ENCODE results near the gene ATP2B3.

ATP2B3 gene

GRCh38 chrX:153585827-153586226 lies 68.4 kb downstream of the ATP2B3 start:
- DNase-seq (ENCODE audit: low read depth, low spot score) = no peak
- H3K4me3 ChIP-seq (ENCODE audit: low read length) = no peak overlapping the region

- DNase-seq (ENCODE audit: low read depth, low spot score) = no peak
Observed at GRCh38 chrX:153587342-153587741, 69.9 kb downstream of the ATP2B3 start.

DNA sequence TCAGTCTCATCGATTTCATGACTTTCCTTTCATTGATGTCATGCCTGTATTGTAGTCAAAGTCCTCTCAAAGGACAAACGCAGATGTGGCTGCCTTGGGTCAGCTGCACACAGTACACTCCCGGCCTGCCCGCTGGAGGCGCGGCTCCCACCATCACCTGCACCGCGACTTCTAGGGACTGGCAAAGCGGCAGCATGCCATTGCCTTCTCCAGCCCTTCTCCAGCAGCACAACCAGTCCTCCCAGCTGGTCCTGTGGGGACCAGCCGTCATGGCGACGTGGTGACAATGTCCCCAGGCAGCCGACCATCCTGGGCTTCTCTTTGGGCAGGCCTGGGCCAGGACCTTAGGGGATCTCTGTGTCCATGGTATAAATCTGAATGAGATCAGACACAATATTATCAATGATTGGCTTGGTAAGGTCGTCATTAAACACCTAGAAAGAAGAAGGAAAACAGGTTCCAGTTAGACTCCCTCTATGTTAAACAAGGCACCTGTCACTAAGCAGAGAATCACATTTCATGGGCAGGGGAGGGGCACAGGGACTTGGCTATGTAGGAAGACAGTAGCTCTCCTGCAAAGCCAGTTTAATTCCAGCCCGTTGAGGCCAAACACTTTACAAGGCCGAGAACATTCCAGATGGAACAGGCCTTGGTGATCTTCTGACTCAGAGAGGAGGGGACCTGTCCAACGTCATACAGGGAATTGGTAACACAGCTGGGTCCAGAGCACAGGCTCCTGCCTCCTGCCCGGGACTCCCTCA lies 70.8 kb downstream of the ATP2B3 start:
- H3K4me3 ChIP-seq (ENCODE audit: low read length) = no peak overlapping the region
- DNase-seq (ENCODE audit: low read depth, low spot score) = no peak

More at GRCh38 chrX:153587342-153587741, 69.9 kb downstream of the ATP2B3 start:
- no peak overlapping the region for H3K4me3 ChIP-seq (ENCODE audit: low read length)

DNA sequence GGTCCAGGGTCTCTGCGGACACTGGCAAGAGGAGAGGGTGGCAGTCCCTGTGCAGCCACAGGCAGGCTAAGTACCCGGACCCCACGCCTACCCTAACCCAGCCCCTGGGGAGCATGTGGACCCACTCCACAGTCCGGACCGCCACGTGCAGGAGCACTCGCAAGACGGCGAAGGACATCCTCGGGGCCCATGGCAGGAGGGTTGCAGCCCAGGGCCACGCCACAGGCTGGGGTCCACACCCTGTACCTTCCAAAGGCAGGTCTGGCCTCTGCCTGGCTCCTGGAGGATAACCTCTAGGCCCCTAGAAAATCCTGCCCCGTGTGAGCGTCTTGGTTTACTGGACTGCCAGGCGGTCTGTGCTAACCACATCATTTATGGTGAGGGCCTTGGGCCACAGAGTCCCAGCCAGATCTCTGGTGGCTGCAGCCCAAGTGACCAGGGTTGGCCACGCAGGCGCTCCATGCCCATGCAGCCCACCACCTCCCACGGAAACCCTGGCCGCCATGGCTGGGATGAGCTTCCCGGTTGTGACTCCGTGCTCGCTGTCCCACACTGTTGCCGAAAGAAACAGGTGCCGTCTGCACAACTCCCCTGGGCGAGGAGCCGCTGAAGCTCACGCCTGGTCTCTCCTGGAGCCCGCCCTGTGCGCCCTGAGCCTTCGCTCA lies 71.5 kb downstream of the ATP2B3 start:
- DNase-seq (ENCODE audit: low read depth, low spot score) = no peak
- no peak overlapping the region for H3K4me3 ChIP-seq (ENCODE audit: low read length)

DNA sequence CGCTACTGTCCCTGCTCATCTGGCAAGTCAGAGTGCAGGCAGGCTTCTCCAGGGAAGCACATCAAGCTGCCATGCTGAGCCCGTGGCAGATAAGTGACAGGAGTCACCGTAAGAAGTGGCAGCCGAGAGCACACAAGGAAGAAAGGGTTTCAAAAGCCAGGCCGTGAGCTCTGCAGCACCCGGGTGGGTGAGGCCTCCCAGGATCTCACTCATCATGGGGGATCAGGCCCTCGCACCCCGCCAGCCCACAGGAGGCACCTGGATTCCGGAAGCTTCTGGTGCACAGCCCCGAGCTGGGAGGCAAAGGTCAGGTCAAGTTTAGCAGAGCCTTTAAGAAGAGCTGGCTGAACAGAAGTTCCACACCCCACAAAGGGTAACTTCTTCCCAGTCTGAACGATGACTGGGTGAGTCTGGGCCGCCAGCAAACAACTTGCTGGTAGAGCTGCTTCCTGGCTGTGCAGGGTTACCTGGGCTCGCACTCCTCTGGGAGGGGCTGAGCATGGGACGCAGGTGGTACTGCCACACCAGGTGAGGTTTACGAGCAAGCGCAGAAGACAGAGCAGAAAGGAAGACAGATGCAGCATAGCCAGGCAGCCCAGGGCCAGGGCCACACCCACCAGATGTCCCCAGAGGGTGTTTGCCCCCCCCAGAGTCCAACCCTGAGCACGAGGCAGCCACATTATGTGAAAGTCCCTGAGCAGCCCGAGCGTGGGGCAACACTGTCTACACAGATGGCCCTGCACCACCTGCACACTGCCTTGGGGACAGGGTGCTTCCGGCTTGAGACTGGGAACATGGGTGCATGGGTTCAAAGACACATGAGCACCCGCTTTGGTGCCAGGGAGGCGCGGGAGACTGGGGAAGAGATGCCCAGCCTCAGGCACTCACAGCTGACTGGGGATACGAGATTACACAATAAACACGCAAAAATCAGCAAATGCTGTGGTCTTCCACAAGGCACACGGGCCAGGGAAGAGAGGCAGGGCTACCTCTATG lies 73.8 kb downstream of the ATP2B3 start:
- no peak overlapping the region for H3K4me3 ChIP-seq (ENCODE audit: low read length)
- DNase-seq (ENCODE audit: low read depth, low spot score) = no peak

GRCh38 chrX:153592091-153592833 lies 74.8 kb downstream of the ATP2B3 start:
- DNase-seq (ENCODE audit: low read depth, low spot score) = no peak

GRCh38 chrX:153592966-153593688 lies 75.7 kb downstream of the ATP2B3 start:
- DNase-seq (ENCODE audit: low read depth, low spot score) = no peak

More at GRCh38 chrX:153592091-153592833, 74.8 kb downstream of the ATP2B3 start:
- H3K4me3 ChIP-seq (ENCODE audit: low read length) = no peak overlapping the region

GRCh38 chrX:153593811-153594500 lies 76.5 kb downstream of the ATP2B3 start:
- H3K4me3 ChIP-seq (ENCODE audit: low read length) = no peak overlapping the region
- no peak for DNase-seq (ENCODE audit: low read depth, low spot score)

More at GRCh38 chrX:153592966-153593688, 75.7 kb downstream of the ATP2B3 start:
- H3K4me3 ChIP-seq (ENCODE audit: low read length) = no peak overlapping the region

- no peak overlapping the region for H3K4me3 ChIP-seq (ENCODE audit: low read length)
- DNase-seq (ENCODE audit: low read depth, low spot score) = no peak
Observed at GRCh38 chrX:153595387-153595786, 77.9 kb downstream of the ATP2B3 start.

DNA sequence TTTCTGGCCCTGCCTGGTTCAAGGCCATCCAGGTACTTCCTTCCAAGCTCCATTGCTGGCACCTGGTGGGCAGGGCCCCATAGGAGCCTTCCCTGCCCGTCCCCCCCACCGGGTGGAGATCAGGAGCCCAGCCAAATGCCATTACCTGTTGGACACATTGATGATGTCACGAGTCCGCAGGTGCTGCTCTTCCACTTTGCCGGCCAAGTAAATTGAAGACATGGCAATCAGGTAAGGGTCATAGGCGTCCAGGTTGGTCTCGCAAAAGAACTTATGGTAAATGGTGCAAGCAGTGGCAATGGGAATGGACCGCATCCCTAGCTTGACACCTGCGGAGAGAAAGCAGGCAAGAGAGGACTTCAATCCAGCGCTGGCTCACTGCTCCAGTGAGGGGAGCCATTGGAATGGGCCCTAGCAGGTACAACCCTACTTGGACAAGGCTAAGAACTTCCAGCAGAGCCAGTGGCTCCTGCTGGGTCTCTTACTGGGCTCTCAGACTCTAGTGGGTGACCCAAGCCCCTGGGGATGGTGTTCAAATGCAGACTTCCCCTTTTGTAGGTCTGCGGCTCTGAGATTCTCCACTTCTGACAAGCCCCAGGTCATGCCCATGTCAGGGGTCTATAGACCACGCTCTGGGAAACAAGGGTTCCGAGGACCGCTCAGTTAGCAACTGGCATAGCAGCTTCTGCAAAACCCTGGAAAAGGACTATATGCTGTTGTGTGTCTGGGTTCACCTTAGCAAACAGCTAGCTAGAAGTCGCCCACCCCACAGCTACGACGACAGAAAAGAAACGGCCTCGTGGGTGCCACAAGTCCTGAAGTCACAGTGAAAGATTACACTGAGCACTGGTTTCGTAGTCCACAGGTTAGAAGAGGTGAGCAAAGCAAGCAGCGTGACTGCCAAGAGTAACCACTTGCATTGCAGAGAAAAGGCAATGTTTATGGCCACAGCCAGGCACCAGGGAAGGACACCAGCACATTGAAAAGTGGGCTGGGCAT lies 78.7 kb downstream of the ATP2B3 start:
- no peak for DNase-seq (ENCODE audit: low read depth, low spot score)
- no peak overlapping the region for H3K4me3 ChIP-seq (ENCODE audit: low read length)

DNA sequence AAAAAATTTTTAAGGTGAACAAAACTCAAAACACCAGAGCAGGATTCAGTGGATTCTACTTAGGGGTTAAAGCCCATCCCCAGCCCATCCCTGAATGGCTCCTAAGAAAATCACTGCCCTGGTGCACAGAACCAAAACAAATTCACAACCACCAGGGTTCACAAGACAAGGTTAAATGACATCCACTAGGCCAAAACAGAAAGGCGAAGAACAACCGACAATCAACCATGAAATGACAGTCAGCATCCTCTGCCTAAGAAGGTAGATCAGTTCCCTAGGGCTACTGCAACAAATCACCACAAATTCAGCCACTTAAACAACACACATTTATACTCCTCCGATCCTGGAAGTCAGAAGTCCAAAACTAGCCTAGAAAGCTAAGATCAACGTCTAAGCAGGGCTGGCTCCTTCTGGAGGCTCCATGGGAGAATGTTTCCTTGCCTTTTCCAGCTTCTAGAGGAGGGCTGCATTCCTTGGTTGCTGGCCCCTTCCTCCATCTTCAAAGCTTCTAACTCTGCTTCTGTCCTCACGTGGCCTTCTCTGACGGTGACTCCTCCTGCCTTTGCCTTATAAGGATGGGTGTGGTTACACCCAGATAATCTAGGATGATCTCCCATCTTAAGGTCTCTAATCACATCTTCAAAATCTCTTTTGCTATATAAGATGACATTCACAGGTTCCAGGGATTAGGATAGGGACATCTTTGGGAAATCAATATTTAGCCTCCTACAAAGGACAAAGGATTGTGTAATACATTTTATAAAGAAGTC lies 79.7 kb downstream of the ATP2B3 start:
- no peak overlapping the region for H3K4me3 ChIP-seq (ENCODE audit: low read length)
- DNase-seq (ENCODE audit: low read depth, low spot score) = no peak

DNA sequence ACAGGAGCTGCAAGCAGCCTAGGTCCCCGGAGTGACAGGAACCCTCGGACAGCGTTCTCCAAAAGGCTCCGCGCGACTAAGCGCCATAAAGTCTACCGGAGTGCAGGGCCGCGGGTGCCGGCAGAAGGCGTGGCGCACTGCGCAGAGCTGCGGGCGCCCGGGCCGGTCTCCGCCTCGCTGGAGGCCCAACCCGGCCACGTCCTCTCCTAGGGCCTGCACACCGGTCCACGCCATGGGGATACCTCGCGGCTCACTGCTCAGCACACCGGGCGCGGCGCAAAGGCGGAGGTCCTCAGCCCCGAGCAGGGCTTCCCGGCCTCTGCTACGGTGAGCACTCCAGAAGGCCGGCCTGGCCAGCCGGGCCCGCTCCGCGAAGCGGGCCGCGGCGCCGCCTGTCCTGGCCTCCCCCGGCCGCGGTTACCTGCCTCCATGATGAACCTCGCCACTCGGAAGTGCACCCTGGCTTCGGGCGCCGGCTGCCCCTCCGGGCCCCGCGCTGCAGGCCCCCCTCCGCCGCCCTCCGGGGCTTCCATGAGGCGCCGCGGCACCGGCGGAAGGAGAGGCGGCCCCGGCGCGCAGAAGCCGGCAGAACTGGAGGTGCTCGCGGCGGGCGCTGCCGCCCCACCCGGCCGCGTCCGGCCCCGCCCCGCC lies 81.2 kb downstream of the ATP2B3 start, which contains the start of gene CCNQ:
TSS of gene CCNQ (minus strand) at position 599 of the 651 bp plus-strand sequence. CDS start at position 533, 66 bp downstream.
- H3K4me3 ChIP-seq (ENCODE audit: low read length) = peak within 1 kb of the TSS; percentile 61
- DNase-seq (ENCODE audit: low read depth, low spot score) = no peak

DNA sequence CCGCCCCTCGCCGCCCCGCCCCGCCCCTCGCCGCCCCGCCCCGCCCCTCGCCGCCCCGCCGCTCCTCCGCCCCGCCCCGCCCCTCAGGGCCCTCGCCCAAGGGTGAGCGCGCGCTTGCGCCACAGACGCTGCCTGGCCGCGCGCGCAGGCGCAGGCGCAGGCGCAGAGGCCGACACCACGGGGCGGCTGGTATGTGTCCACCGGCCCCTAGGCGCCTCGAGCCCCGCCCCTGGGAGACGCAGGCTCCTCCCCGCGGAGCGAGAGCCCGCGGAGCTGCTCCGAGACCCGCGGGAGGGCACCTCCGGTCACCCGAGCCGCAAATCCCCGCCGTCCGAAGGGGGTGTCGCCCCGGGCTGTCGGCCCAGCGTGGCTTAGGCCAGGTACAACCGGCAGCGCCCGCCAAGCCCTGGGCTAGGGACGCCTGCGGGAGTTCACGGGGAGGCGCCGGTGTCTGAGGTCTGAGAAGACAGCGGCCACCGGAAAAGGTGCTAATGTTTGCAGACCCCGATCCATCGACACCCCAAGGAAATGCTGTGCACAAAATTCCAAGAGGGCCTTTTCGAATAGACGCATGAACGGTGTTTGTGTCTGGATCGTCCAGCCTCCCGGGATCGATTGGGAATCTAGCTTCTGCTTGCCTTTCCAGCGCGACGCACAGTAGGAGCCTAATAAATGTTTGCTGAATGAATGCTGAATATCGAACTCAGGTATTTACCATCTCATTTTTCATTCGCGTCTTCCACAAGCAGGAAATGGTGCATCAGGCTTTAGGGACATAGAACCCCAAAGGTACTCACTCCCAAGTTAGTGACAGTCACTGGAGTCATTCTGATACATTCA lies 82.0 kb downstream of the ATP2B3 start:
- peak overlapping the region; percentile 55 for H3K4me3 ChIP-seq (ENCODE audit: low read length)
- peak; percentile 67 for DNase-seq (ENCODE audit: low read depth, low spot score)

DNA sequence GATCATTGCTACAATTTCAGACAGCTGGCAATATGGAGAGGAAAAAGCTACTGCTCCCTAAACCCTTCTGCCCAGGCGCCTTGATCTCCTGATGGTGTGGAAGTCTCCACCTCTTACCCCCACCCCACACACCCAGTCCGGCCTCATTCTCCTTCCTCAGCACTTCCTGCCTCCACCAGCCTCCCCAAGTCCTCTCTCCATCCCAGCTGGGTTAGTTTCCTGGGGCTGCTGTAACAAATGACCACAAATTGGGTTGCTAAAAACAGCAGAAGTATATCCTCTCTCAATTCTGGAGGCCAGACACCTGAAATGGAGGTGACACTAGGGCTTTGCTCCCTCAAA lies 82.6 kb downstream of the ATP2B3 start:
- DNase-seq (ENCODE audit: low read depth, low spot score) = no peak
- H3K4me3 ChIP-seq (ENCODE audit: low read length) = peak overlapping the region; percentile 55
